ENCODE measurements around the gene SCCPDH.

DNA sequence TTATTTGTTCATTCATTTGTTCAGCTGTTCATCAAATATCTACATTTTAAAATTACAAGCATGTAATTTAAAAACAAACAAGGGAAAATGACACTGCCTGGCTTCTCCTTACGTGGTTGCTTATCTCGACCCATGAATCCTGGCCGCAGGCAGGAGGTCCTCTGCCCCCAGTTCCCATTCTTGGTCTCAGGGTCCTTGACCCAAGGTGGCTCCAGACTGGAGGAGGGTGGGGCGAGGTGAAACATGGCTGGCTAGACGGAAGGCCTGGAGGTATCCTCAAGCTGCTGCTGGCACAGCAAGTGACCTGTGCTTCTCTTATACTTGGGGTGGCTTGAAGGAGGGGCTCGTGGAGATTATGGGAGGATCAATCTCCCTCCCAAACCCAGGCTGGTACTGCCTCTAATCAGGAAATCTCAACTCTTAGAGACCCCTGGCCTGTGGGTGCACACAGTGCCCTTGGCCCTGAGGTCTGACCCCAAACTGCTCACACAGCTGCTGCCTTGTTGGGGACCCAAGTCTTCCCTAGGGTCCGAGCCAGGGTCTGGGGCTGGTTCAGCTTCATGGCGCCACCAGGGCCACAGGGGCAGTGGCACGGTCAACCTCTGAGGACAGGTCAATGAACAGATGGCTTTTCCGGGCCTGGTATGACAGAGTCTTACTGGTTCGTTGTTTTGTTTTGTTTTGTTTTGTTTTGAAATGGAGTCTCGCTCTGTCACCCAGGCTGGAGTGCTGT lies 63.7 kb downstream of the SCCPDH start:
- TF ChIP-seq EP300 (IDR thresholded peaks at IDR 0.05), result no peak
- TF ChIP-seq, protein P1, sequence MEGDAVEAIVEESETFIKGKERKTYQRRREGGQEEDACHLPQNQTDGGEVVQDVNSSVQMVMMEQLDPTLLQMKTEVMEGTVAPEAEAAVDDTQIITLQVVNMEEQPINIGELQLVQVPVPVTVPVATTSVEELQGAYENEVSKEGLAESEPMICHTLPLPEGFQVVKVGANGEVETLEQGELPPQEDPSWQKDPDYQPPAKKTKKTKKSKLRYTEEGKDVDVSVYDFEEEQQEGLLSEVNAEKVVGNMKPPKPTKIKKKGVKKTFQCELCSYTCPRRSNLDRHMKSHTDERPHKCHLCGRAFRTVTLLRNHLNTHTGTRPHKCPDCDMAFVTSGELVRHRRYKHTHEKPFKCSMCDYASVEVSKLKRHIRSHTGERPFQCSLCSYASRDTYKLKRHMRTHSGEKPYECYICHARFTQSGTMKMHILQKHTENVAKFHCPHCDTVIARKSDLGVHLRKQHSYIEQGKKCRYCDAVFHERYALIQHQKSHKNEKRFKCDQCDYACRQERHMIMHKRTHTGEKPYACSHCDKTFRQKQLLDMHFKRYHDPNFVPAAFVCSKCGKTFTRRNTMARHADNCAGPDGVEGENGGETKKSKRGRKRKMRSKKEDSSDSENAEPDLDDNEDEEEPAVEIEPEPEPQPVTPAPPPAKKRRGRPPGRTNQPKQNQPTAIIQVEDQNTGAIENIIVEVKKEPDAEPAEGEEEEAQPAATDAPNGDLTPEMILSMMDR (IDR thresholded peaks at IDR 0.05), result no peak

Data from sigmoid colon (tissue), 4 donors.